Cardiac muscle cell (in vitro differentiated cells and primary cell): ENCODE data around the gene TPBGL. TPM values are rescaled to one million over a fixed set of nuclear protein-coding genes. Genes with fewer than 3 reads are reported as not detected.

Experiments
- DNase-seq, 2 donors: peaks; one replicate each; pipeline versions ENCODE4 v3.0.0 to v3.0.0-alpha.2; 2010 to 2017; ENCODE audit warnings: low read depth in 1 of 2, low spot score in 1 of 2
- H3K27ac ChIP-seq: fragments of 200-600 bp; sonication (generic); 2 replicates; pipeline ENCODE4 v1.5.1; 2016
- H3K27me3 ChIP-seq: fragments of 200-600 bp; sonication (generic); 2 replicates; pipeline ENCODE4 v1.6.0; 2016; ENCODE audit warnings: control low read depth
- H3K36me3 ChIP-seq: fragments of 200-600 bp; sonication (generic); 2 replicates; pipeline ENCODE4 v1.5.1; 2016; ENCODE audit warnings: control low read depth
- H3K4me1 ChIP-seq: fragments of 200-600 bp; sonication (generic); 2 replicates; pipeline ENCODE4 v1.8.1; 2017; ENCODE audit warnings: low read depth, mild to moderate bottlenecking, mixed run types
- H3K4me3 ChIP-seq: fragments of 200-600 bp; sonication (generic); 2 replicates; pipeline ENCODE4 v1.5.1; 2016; ENCODE audit warnings: mild to moderate bottlenecking
- H3K9me3 ChIP-seq: fragments of 200-600 bp; sonication (generic); 2 replicates; pipeline ENCODE4 v1.5.1; 2017; ENCODE audit warnings: low read depth, mild to moderate bottlenecking, control low read depth
- polyA plus RNA-seq: library from polyadenylated mRNA; unstranded; fragments of >200 nt; fragmentation: Nextera tagmentation; extraction: Ambion mirVana; gene quantifications from 2 replicates; pipeline ENCODE4 v1.2.1, GENCODE V29; 2016
- total RNA-seq: library from RNA; depleted of rRNA; stranded (reverse); fragments of >200 nt; gene quantifications from 2 replicates; pipeline ENCODE4 v1.2.3, GENCODE V29; 2016
- TF ChIP-seq, protein P1 (sequence below): IDR thresholded peaks from 2 replicates; pipeline ENCODE4 v1.5.1; 2012; ENCODE audit warnings: low read depth, mild to moderate bottlenecking, low read length

Gene TPBGL
- total and polyA plus RNA-seq, 2 experiments from 2014 or later: 0.21 to 0.56 TPM

DNA sequence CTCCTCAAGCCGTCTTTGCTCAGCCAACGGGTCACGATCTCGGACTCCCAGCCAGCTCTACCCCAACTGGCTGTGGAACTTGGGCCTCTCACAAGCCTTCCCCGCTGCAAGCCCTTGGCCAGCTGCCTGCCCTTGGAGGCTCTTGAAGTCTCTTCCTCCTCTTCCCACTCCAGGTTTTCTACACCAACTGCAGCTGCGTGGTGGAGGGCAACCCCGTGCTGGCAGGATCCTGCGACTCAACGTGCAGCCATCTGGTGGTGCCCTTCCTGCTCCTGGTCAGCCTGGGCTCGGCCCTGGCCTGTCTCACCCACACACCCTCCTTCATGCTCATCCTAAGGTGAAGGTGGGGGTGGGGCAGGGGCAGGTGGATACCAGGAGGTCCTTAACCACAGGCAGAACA lies 40.5 kb upstream of the TPBGL start:
- H3K4me1 ChIP-seq: no peaks in the 10 kb centered on the region
- no peaks in the 10 kb centered on the region for H3K27me3 ChIP-seq
- H3K27ac ChIP-seq: no peak overlapping the region
- H3K36me3 ChIP-seq: no peaks in the 10 kb centered on the region
- DNase-seq: no peak
- H3K4me3 ChIP-seq: no peak overlapping the region
- TF ChIP-seq, protein P1, sequence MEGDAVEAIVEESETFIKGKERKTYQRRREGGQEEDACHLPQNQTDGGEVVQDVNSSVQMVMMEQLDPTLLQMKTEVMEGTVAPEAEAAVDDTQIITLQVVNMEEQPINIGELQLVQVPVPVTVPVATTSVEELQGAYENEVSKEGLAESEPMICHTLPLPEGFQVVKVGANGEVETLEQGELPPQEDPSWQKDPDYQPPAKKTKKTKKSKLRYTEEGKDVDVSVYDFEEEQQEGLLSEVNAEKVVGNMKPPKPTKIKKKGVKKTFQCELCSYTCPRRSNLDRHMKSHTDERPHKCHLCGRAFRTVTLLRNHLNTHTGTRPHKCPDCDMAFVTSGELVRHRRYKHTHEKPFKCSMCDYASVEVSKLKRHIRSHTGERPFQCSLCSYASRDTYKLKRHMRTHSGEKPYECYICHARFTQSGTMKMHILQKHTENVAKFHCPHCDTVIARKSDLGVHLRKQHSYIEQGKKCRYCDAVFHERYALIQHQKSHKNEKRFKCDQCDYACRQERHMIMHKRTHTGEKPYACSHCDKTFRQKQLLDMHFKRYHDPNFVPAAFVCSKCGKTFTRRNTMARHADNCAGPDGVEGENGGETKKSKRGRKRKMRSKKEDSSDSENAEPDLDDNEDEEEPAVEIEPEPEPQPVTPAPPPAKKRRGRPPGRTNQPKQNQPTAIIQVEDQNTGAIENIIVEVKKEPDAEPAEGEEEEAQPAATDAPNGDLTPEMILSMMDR: no peak
- no peaks in the 10 kb centered on the region for H3K9me3 ChIP-seq

DNA sequence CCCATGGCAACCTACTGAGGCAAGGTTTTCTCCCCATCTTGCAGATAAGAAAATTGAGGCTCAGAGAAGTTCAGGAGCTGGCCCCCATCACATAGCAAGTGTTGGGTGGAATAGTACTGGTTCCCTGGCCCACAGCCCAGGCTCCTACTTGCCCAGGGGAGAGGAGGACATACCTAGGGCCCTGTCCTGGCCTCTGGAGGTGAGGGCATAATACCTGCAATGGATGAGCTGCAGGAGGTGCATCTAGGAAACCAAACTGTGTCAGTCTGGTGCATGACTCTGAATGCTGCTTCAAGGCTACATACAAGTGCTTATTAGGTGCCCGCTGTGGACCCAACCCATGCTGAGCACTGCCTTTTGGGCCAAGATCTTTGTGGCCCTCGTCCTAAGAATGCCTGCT lies 40.0 kb upstream of the TPBGL start:
- Histone ChIP-seq H3K9me3 (no peaks in the 10 kb centered on the region), H3K36me3 (no peaks in the 10 kb centered on the region), H3K4me3 (no peak overlapping the region), H3K27me3 (no peaks in the 10 kb centered on the region), H3K27ac (no peak overlapping the region), H3K4me1 (no peaks in the 10 kb centered on the region)
- no peak for DNase-seq
- TF ChIP-seq, protein P1: no peak

DNA sequence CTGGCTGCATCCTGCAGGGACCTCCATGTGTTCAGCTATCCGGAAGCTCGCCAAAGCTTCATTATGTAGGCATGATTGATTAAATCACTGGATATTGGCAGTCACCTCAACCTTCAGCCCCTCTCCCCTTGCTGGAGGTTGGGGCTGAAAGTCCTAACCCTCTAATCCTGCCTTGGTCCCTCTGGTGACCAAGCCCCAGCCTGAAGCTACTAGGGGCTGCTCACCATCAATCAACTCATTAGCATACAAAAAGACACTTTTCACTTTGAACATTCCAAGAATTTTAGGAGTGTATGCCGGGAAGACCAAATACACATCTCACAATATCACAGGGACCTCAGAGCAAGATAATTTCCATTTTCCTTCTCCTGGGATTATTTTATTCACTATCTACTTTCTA lies 38.8 kb upstream of the TPBGL start:
- no peaks in the 10 kb centered on the region for H3K36me3 ChIP-seq
- no peaks in the 10 kb centered on the region for H3K4me1 ChIP-seq
- peaks cover under 1% of the 10 kb centered on the region for H3K27me3 ChIP-seq
- no peak overlapping the region for H3K27ac ChIP-seq
- no peak overlapping the region for H3K4me3 ChIP-seq
- H3K9me3 ChIP-seq: no peaks in the 10 kb centered on the region
- no peak for DNase-seq
- TF ChIP-seq, protein P1: no peak

DNA sequence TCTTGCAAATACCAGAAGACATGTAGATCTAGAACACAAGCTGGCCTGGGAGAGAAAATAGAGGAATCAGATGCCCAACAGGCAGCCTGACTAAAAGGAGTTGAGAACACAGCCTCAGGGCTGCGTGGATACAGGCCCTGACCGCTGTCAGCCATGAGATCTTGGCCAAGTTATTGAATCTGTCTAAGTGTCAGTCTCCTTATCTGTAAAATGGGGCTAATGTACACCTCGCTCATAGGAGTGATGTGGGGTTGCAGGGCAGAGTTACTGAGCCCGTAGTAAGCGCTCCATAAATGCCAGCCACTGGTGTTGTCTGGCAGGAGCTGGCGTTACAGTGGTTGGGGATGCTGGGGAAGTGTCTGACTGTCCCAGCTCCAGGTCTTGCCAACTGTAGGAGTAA lies 38.4 kb upstream of the TPBGL start:
- DNase-seq: no peak
- Histone ChIP-seq H3K4me1 (no peaks in the 10 kb centered on the region), H3K9me3 (no peaks in the 10 kb centered on the region), H3K27me3 (peaks cover 5% of the 10 kb centered on the region), H3K36me3 (no peaks in the 10 kb centered on the region), H3K4me3 (no peak overlapping the region), H3K27ac (no peak overlapping the region)
- TF ChIP-seq, protein P1: no peak

DNA sequence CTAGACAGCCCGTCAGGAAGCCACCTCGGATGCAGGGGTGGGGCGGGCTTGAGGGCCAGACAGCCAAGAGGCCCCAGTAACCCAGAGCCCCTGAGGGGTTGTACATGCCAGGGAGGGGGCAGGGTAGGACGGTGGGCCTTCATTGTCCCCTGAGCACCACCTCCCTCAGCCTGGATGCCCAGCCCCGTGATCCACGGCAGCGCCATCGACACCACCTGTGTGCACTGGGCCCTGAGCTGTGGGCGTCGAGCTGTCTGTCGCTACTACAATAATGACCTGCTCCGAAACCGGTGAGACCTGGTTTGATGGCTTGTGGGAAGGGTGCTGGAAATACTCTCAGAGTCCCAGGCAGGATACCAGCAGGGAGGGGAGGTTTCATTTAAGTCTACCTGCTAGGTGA lies 37.4 kb upstream of the TPBGL start:
- Histone ChIP-seq H3K36me3 (no peaks in the 10 kb centered on the region), H3K9me3 (no peaks in the 10 kb centered on the region), H3K4me1 (no peaks in the 10 kb centered on the region), H3K4me3 (no peak overlapping the region), H3K27ac (no peak overlapping the region), H3K27me3 (peaks cover 13% of the 10 kb centered on the region)
- no peak for DNase-seq
- TF ChIP-seq, protein P1: no peak

DNA sequence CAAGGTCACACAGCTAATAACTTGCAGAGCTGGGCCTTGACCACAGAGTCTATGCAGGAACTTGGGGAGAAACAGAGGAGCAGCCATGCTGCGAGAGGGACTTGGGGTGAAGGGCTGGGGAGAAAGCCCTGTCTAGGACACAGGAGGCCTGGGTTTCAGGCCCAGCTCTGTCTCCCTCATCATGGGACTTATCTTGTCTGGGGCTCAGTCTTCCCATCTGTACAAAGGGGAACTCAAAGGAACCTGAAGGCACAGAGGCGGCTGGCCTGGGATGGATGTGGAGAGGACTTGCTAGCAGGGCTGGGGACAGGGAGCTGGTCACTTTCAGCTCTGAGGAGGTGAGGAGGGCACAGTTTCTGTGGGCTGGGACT lies 36.9 kb upstream of the TPBGL start:
- DNase-seq: no peak
- Histone ChIP-seq H3K9me3 (no peaks in the 10 kb centered on the region), H3K36me3 (no peaks in the 10 kb centered on the region), H3K4me1 (no peaks in the 10 kb centered on the region), H3K27me3 (peaks cover 18% of the 10 kb centered on the region), H3K4me3 (no peak overlapping the region), H3K27ac (no peak overlapping the region)
- TF ChIP-seq, protein P1: no peak
